Endothelial cell of umbilical vein (primary cell): ENCODE data around the gene PNLIPRP2. TPM values are rescaled to one million over a fixed set of nuclear protein-coding genes. Genes with fewer than 3 reads are reported as not detected.

ENCODE experiments used
- BruUV-seq: library from RNA; stranded (reverse); fragments of 400-500 nt; replicated peaks from 2 replicates; lab custom pipeline; 2021; lab: Mats Ljungman, UMichigan
- CTCF ChIA-PET: fragments of 300-600, 350-600 bp; sonication (Branson Sonifier 250); formaldehyde crosslinking; loops from one replicate; lab custom pipeline; 2021; ENCODE audit warnings: antibody characterized with exemption, inconsistent platforms; lab: Charles Lee
- POLR2A ChIA-PET: fragments of 300-600, 350-600 bp; sonication (Branson Sonifier 250); formaldehyde crosslinking; loops from one replicate; lab custom pipeline; 2021; ENCODE audit warnings: antibody characterized with exemption, inconsistent platforms; lab: Charles Lee
- DNase-seq: peaks from one replicate; pipeline ENCODE4 v3.0.0-alpha.2; 2011; ENCODE audit warnings: low read depth, low spot score
- FAIRE-seq: peaks from 2 replicates; lab custom pipeline; 2011; peaks lifted over from hg19 to GRCh38; lab: Jason Lieb, UNC
- H2AFZ ChIP-seq: 2 replicates; pipeline ENCODE4 v1.6.0; 2012; ENCODE audit warnings: low read depth, low read length, control low read depth, inconsistent platforms
- H3K27ac ChIP-seq: 2 replicates; pipeline ENCODE4 v1.5.1; 2011; ENCODE audit warnings: low read depth, mild to moderate bottlenecking, control low read depth, low read length, moderate library complexity; ENCODE audit not compliant: insufficient read depth
- H3K27me3 ChIP-seq, 2 experiments: 2 replicates each; pipeline versions ENCODE4 v1.6.0 to v1.6.1; 2011; ENCODE audit warnings: low read length in 2 of 2, mixed read lengths in 1 of 2; ENCODE audit not compliant: control insufficient read depth in 2 of 2, insufficient read depth in 2 of 2
- H3K36me3 ChIP-seq, 2 experiments: 2 replicates in 1 of 2; 3 replicates in 1 of 2; pipeline ENCODE4 v1.5.1; 2011; ENCODE audit warnings: low read length in 2 of 2, mild to moderate bottlenecking in 1 of 2, moderate library complexity in 1 of 2; ENCODE audit not compliant: control insufficient read depth in 2 of 2, insufficient read depth in 2 of 2; ENCODE audit errors: extremely low read depth in 1 of 2
- H3K4me1 ChIP-seq: 3 replicates; pipeline ENCODE4 v1.5.1; 2011; ENCODE audit warnings: mild to moderate bottlenecking, low read length; ENCODE audit not compliant: control insufficient read depth, insufficient read depth; ENCODE audit errors: extremely low read depth
- H3K4me2 ChIP-seq: 2 replicates; pipeline ENCODE4 v1.6.1; 2011; ENCODE audit warnings: low read length, control low read depth, mixed read lengths; ENCODE audit not compliant: insufficient read depth
- H3K4me3 ChIP-seq, 3 experiments: fragments of 200-600 bp in 1 of 3; sonication (generic), shearing (Covaris generic) in 1 of 3; replicated peaks in 1 of 3; 2 replicates each; pipeline ENCODE4 v1.5.1; 2011 to 2016; ENCODE audit warnings: control low read depth in 3 of 3, low read length in 3 of 3, mild to moderate bottlenecking in 2 of 3, inconsistent platforms in 1 of 3, low read depth in 1 of 3, moderate library complexity in 1 of 3; ENCODE audit not compliant: insufficient read depth in 1 of 3
- H3K79me2 ChIP-seq: 2 replicates; pipeline ENCODE4 v1.6.0; 2012; ENCODE audit warnings: low read length, inconsistent platforms; ENCODE audit not compliant: control insufficient read depth, insufficient read depth
- H3K9ac ChIP-seq: replicated peaks from 2 replicates; pipeline ENCODE3; 2011; ENCODE audit warnings: low read length, control low read depth; ENCODE audit not compliant: insufficient read depth; ENCODE audit errors: extremely low read depth
- H3K9me1 ChIP-seq: replicated peaks from 3 replicates; pipeline ENCODE4 v1.6.0; 2011; ENCODE audit warnings: mild to moderate bottlenecking, low read length; ENCODE audit not compliant: control insufficient read depth, insufficient read depth; ENCODE audit errors: extremely low read depth
- H3K9me3 ChIP-seq: replicated peaks from 2 replicates; pipeline ENCODE4 v1.5.1; 2012; ENCODE audit warnings: low read length, inconsistent platforms; ENCODE audit not compliant: control insufficient read depth, insufficient read depth
- H4K20me1 ChIP-seq: replicated peaks from 2 replicates; pipeline ENCODE3; 2011; ENCODE audit warnings: mild to moderate bottlenecking, low read length; ENCODE audit not compliant: control insufficient read depth, insufficient read depth; ENCODE audit errors: extremely low read depth
- EZH2 ChIP-seq: IDR thresholded peaks from 2 replicates; pipeline ENCODE4 v1.6.1; 2012; ENCODE audit warnings: borderline replicate concordance, low read depth, mild to moderate bottlenecking, moderate library complexity, low read length, inconsistent platforms; ENCODE audit not compliant: severe bottlenecking
- FOS ChIP-seq: IDR thresholded peaks from 2 replicates; pipeline ENCODE4 v1.6.1; 2011; ENCODE audit warnings: mild to moderate bottlenecking, low read length, moderate library complexity, borderline replicate concordance; ENCODE audit not compliant: insufficient read depth
- JUN ChIP-seq: IDR thresholded peaks from 2 replicates; pipeline ENCODE4 v1.6.1; 2011; ENCODE audit warnings: borderline replicate concordance, low read depth; ENCODE audit not compliant: insufficient read length, insufficient read depth
- MAX ChIP-seq: IDR thresholded peaks from 2 replicates; pipeline ENCODE4 v1.6.1; 2011; ENCODE audit not compliant: insufficient read depth, insufficient read length
- MYC ChIP-seq: IDR thresholded peaks from one replicate; pipeline ENCODE4 v1.6.1; 2011; ENCODE audit warnings: mild to moderate bottlenecking, low read depth, low read length
- POLR2A ChIP-seq: IDR thresholded peaks from 2 replicates; pipeline ENCODE4 v1.6.1; 2012; ENCODE audit warnings: low read depth, mild to moderate bottlenecking, control low read depth, low read length
- POLR2AphosphoS5 ChIP-seq: IDR thresholded peaks from 2 replicates; pipeline ENCODE4 v1.6.1; 2012; ENCODE audit warnings: low read depth, mild to moderate bottlenecking, control low read depth, low read length, moderate library complexity; ENCODE audit not compliant: insufficient read depth
- dilution Hi-C: fragments of 300-500 bp; cut with MboI; formaldehyde crosslinking; loops from one replicate; pipeline ENCODE4 v1.15.0; 2019; ENCODE audit warnings: low sequenced_read_pairs; ENCODE audit not compliant: extremely low pct_ligation_motif_present
- intact Hi-C: fragments of 100-400 bp; cut with micrococcal nuclease; formaldehyde crosslinking; loops from one replicate; pipeline ENCODE4 v1.10.0; 2022
- polyA plus RNA-seq, 4 experiments: library from polyadenylated mRNA; depleted of rRNA in 3 of 4; stranded (reverse) in 3 of 4; unstranded in 1 of 4; fragments of >200 nt; gene quantifications; 2 replicates each; pipeline versions ENCODE4 v1.2.1 to v1.2.3, GENCODE V29; 2011 to 2012; ENCODE audit warnings: missing spikeins in 1 of 4
- total RNA-seq: library from RNA; stranded (reverse); gene quantifications from 2 replicates; pipeline ENCODE4 v1.2.3, GENCODE V29; 2021
- TF ChIP-seq, protein P1 (sequence below), 2 donors: IDR thresholded peaks; 1 replicate in 1 of 2; 2 replicates in 1 of 2; pipeline ENCODE4 v1.5.1; 2011; ENCODE audit warnings: low read length in 2 of 2, mild to moderate bottlenecking in 2 of 2, moderate library complexity in 2 of 2, control low read depth in 1 of 2, inconsistent platforms in 1 of 2, low read depth in 1 of 2; ENCODE audit not compliant: insufficient read depth in 1 of 2; ENCODE audit errors: extremely low read depth in 1 of 2

PNLIPRP2 gene
- total and polyA plus RNA-seq, 2 donors (not counting 3 experiments of a cell fraction or from before 2014, with no cell fraction given), result not detected

- no peak for FAIRE-seq
- no peak overlapping the region for H3K4me3 ChIP-seq
- POLR2A ChIA-PET, result no interaction called here
- no peaks in the 10 kb centered on the region for H3K4me1 ChIP-seq
- no peak overlapping the region for H3K27ac ChIP-seq
- dilution Hi-C loops (no loop called here), intact Hi-C loops (no loop called here)
- no peak for DNase-seq
- no peaks in the 10 kb centered on the region for H3K9me1 ChIP-seq
- H3K79me2 ChIP-seq, result no peaks in the 10 kb centered on the region
- CTCF ChIA-PET, result no interaction called here
- no peak overlapping the region for H3K4me2 ChIP-seq
- no peaks in the 10 kb centered on the region for H3K9me3 ChIP-seq
- no peaks in the 10 kb centered on the region for H4K20me1 ChIP-seq
- no peaks in the 10 kb centered on the region for H3K36me3 ChIP-seq
- no peak overlapping the region for H2AFZ ChIP-seq
- no TSS peak for BruUV-seq
- no peaks in the 10 kb centered on the region for H3K27me3 ChIP-seq
- no peak overlapping the region for H3K9ac ChIP-seq
- TF ChIP-seq MAX (no peak), JUN (no peak), MYC (no peak), EZH2 (no peak), POLR2AphosphoS5 (no peak), POLR2A (no peak), FOS (no peak)
- TF ChIP-seq, protein P1, sequence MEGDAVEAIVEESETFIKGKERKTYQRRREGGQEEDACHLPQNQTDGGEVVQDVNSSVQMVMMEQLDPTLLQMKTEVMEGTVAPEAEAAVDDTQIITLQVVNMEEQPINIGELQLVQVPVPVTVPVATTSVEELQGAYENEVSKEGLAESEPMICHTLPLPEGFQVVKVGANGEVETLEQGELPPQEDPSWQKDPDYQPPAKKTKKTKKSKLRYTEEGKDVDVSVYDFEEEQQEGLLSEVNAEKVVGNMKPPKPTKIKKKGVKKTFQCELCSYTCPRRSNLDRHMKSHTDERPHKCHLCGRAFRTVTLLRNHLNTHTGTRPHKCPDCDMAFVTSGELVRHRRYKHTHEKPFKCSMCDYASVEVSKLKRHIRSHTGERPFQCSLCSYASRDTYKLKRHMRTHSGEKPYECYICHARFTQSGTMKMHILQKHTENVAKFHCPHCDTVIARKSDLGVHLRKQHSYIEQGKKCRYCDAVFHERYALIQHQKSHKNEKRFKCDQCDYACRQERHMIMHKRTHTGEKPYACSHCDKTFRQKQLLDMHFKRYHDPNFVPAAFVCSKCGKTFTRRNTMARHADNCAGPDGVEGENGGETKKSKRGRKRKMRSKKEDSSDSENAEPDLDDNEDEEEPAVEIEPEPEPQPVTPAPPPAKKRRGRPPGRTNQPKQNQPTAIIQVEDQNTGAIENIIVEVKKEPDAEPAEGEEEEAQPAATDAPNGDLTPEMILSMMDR (IDR thresholded peaks at IDR 0.05; ENCODE audit: extremely low read depth in 1 of 2, insufficient read depth in 1 of 2, low read depth in 1 of 2, low read length in 2 of 2), result no peak
These were observed 53.1 kb downstream of the PNLIPRP2 start for GRCh38 chr10:116673866-116674265.
